Keratinocyte (primary cell): Measurements from ENCODE around the gene PXYLP1. TPM values are rescaled to one million over a fixed set of nuclear protein-coding genes. Genes with fewer than 3 reads are reported as not detected.

ENCODE experiments used
- DNase-seq: peaks from one replicate; pipeline ENCODE4 v3.0.0-alpha.2; 2011; ENCODE audit warnings: low read depth, missing footprints, low spot score
- FAIRE-seq: peaks from 2 replicates; lab custom pipeline; 2011; peaks lifted over from hg19 to GRCh38; lab: Jason Lieb, UNC
- H2AFZ ChIP-seq: 2 replicates; pipeline ENCODE4 v1.6.0; 2012; ENCODE audit warnings: low read length, control low read depth, inconsistent platforms; ENCODE audit not compliant: control insufficient read depth
- H3K27ac ChIP-seq: 2 replicates; pipeline ENCODE4 v1.5.1; 2011; ENCODE audit warnings: low read length; ENCODE audit not compliant: control insufficient read depth, insufficient read depth
- H3K27me3 ChIP-seq: 3 replicates; pipeline ENCODE4 v1.6.0; 2011; ENCODE audit warnings: low read length; ENCODE audit not compliant: control insufficient read depth, insufficient read depth; ENCODE audit errors: extremely low read depth
- H3K36me3 ChIP-seq, 2 experiments: 2 replicates in 1 of 2; 3 replicates in 1 of 2; pipeline ENCODE4 v1.5.1; 2011; ENCODE audit warnings: low read length in 2 of 2, mild to moderate bottlenecking in 1 of 2; ENCODE audit not compliant: control insufficient read depth in 2 of 2, insufficient read depth in 2 of 2; ENCODE audit errors: extremely low read depth in 1 of 2
- H3K4me1 ChIP-seq: 3 replicates; pipeline ENCODE4 v1.5.1; 2011; ENCODE audit warnings: low read length; ENCODE audit not compliant: control insufficient read depth, insufficient read depth; ENCODE audit errors: extremely low read depth
- H3K4me2 ChIP-seq: 3 replicates; pipeline ENCODE4 v1.6.0; 2011; ENCODE audit warnings: low read depth, low read length; ENCODE audit not compliant: control insufficient read depth, insufficient read depth; ENCODE audit errors: extremely low read depth
- H3K4me3 ChIP-seq, 3 experiments: fragments of 200-600 bp in 1 of 3; sonication (generic) in 1 of 3; 2 replicates in 2 of 3; 3 replicates in 1 of 3; pipeline ENCODE4 v1.5.1; 2011 to 2016; ENCODE audit warnings: low read length in 3 of 3, mild to moderate bottlenecking in 3 of 3, control low read depth in 2 of 3, inconsistent platforms in 1 of 3, low read depth in 1 of 3, mixed read lengths in 1 of 3, mixed run types in 1 of 3, moderate library complexity in 1 of 3; ENCODE audit not compliant: control insufficient read depth in 2 of 3, insufficient read depth in 2 of 3; ENCODE audit errors: extremely low read depth in 1 of 3
- H3K79me2 ChIP-seq: 2 replicates; pipeline ENCODE4 v1.6.0; 2012; ENCODE audit warnings: low read length; ENCODE audit not compliant: control insufficient read depth, insufficient read depth
- H3K9ac ChIP-seq: 3 replicates; pipeline ENCODE4 v1.6.0; 2011; ENCODE audit warnings: low read length; ENCODE audit not compliant: control insufficient read depth, insufficient read depth; ENCODE audit errors: extremely low read depth
- H3K9me1 ChIP-seq: 3 replicates; pipeline ENCODE4 v1.6.0; 2011; ENCODE audit warnings: low read length; ENCODE audit not compliant: control insufficient read depth, insufficient read depth; ENCODE audit errors: extremely low read depth
- H3K9me3 ChIP-seq: 2 replicates; pipeline ENCODE4 v1.5.1; 2012; ENCODE audit warnings: low read depth, low read length; ENCODE audit not compliant: control insufficient read depth
- H4K20me1 ChIP-seq: 3 replicates; pipeline ENCODE4 v1.6.0; 2011; ENCODE audit warnings: low read length; ENCODE audit not compliant: control insufficient read depth, insufficient read depth; ENCODE audit errors: extremely low read depth
- CTCF ChIP-seq, 3 experiments: IDR thresholded peaks in 1 of 3; conservative IDR thresholded peaks in 1 of 3; optimal IDR thresholded peaks in 1 of 3; 2 replicates in 2 of 3; 3 replicates in 1 of 3; pipeline versions ENCODE3 to v1.5.1; 2011; ENCODE audit warnings: low read length in 3 of 3, mild to moderate bottlenecking in 3 of 3, moderate library complexity in 2 of 3, control low read depth in 1 of 3, inconsistent platforms in 1 of 3; ENCODE audit not compliant: insufficient read depth in 2 of 3; ENCODE audit errors: extremely low read depth in 1 of 3
- EZH2 ChIP-seq: IDR thresholded peaks from one replicate; pipeline ENCODE4 v1.6.1; 2012; ENCODE audit warnings: inconsistent platforms, mild to moderate bottlenecking, low read length, moderate library complexity
- dilution Hi-C: fragments of 300-500 bp; cut with MboI; formaldehyde crosslinking; loops from one replicate; pipeline ENCODE4 v1.7.0; 2020; ENCODE audit warnings: low sequenced_read_pairs; ENCODE audit not compliant: extremely low pct_ligation_motif_present
- polyA plus RNA-seq, 5 experiments: library from polyadenylated mRNA; depleted of rRNA in 3 of 5; stranded (reverse) in 3 of 5; stranded (forward) in 1 of 5; unstranded in 1 of 5; fragments of >200 nt; gene quantifications; 1 replicate in 1 of 5; 2 replicates in 3 of 5; 3 replicates in 1 of 5; pipeline versions ENCODE4 v1.2.1 to v1.2.3, GENCODE V29; 2011 to 2012; ENCODE audit warnings: missing spikeins in 2 of 5, low read depth in 1 of 5, low replicate concordance in 1 of 5

Gene PXYLP1
- polyA plus RNA-seq, 1 donor (not counting 4 experiments of a cell fraction or from before 2014, with no cell fraction given): 3.0 TPM

GRCh38 chr3:141331377-141332318 is 100.0 kb downstream of the PXYLP1 start:
- no peak overlapping the region for H2AFZ ChIP-seq
- no peaks in the 10 kb centered on the region for H4K20me1 ChIP-seq
- H3K4me1 ChIP-seq: peaks cover 6% of the 10 kb centered on the region
- H3K36me3 ChIP-seq: no peaks in the 10 kb centered on the region
- H3K9me3 ChIP-seq: no peaks in the 10 kb centered on the region
- dilution Hi-C loops: no loop called here
- H3K27ac ChIP-seq: no peak overlapping the region
- FAIRE-seq (no peak), DNase-seq (peak; percentile 49)
- no peak overlapping the region for H3K4me3 ChIP-seq
- no peak overlapping the region for H3K9ac ChIP-seq
- H3K4me2 ChIP-seq: no peak overlapping the region
- TF ChIP-seq EZH2 (no peak), CTCF (optimal IDR thresholded peaks at IDR 0.05 in 1 of 3, IDR thresholded peaks at IDR 0.05 in 1 of 3, conservative IDR thresholded peaks at IDR 0.05 in 1 of 3; ENCODE audit: extremely low read depth in 1 of 3, insufficient read depth in 2 of 3, low read length in 3 of 3) (no peak)
- H3K27me3 ChIP-seq: no peaks in the 10 kb centered on the region
- H3K9me1 ChIP-seq: no peaks in the 10 kb centered on the region
- H3K79me2 ChIP-seq: no peaks in the 10 kb centered on the region

- Histone ChIP-seq H3K36me3 (no peaks in the 10 kb centered on the region), H3K9ac (no peak overlapping the region), H3K9me1 (no peaks in the 10 kb centered on the region), H3K4me1 (peaks cover 14% of the 10 kb centered on the region), H3K4me2 (no peak overlapping the region), H4K20me1 (no peaks in the 10 kb centered on the region), H3K27me3 (no peaks in the 10 kb centered on the region), H3K27ac (no peak overlapping the region), H3K9me3 (no peaks in the 10 kb centered on the region), H2AFZ (no peak overlapping the region), H3K4me3 (no peak overlapping the region), H3K79me2 (no peaks in the 10 kb centered on the region)
- DNase-seq (no peak), FAIRE-seq (no peak)
- dilution Hi-C loops: no loop called here
- no peak for TF ChIP-seq CTCF (optimal IDR thresholded peaks at IDR 0.05 in 1 of 3, IDR thresholded peaks at IDR 0.05 in 1 of 3, conservative IDR thresholded peaks at IDR 0.05 in 1 of 3; ENCODE audit: extremely low read depth in 1 of 3, insufficient read depth in 2 of 3, low read length in 3 of 3)
- no peak for TF ChIP-seq EZH2
Observed at GRCh38 chr3:141332416-141332815, 100.8 kb downstream of the PXYLP1 start.
